HEK293T (cell line): ENCODE results near the gene NUDT7.

ENCODE experiments used
- CTCF ChIA-PET: fragments of 350-600 bp; formaldehyde crosslinking; extraction: SDS; loops from one replicate; lab custom pipeline; 2021; ENCODE audit warnings: antibody characterized with exemption, inconsistent platforms; lab: Yijun Ruan, JAX
- POLR2A ChIA-PET: fragments of 350-600 bp; formaldehyde crosslinking; extraction: SDS; loops from one replicate; lab custom pipeline; 2020; ENCODE audit warnings: antibody characterized with exemption, inconsistent platforms; lab: Yijun Ruan, JAX
- DNase-seq: peaks from one replicate; pipeline ENCODE4 v3.0.0; 2012; ENCODE audit warnings: mixed read lengths; ENCODE audit errors: extremely low spot score
- ARNT ChIP-seq: fragments of 450-650 bp; IDR thresholded peaks from 2 replicates; pipeline ENCODE4 v1.6.1; 2017; ENCODE audit warnings: mild to moderate bottlenecking
- BHLHE40 ChIP-seq: fragments of 450-650 bp; IDR thresholded peaks from 2 replicates; pipeline ENCODE4 v1.6.1; 2016; ENCODE audit warnings: mild to moderate bottlenecking, moderate library complexity, borderline replicate concordance
- CTBP1 ChIP-seq: fragments of 450-650 bp; IDR thresholded peaks from 2 replicates; pipeline ENCODE4 v1.6.1; 2016; ENCODE audit warnings: borderline replicate concordance
- ELF4 ChIP-seq: fragments of 450-650 bp; IDR thresholded peaks from 2 replicates; pipeline ENCODE4 v1.6.1; 2017; ENCODE audit warnings: antibody characterized with exemption
- FOXA1 ChIP-seq: fragments of 450-650 bp; IDR thresholded peaks from 2 replicates; pipeline ENCODE4 v1.6.1; 2016; ENCODE audit warnings: mild to moderate bottlenecking
- FOXK2 ChIP-seq: fragments of 450-650 bp; IDR thresholded peaks from 2 replicates; pipeline ENCODE4 v1.6.1; 2016; ENCODE audit warnings: mild to moderate bottlenecking
- FOXM1 ChIP-seq: fragments of 450-650 bp; IDR thresholded peaks from 2 replicates; pipeline ENCODE4 v1.6.1; 2017; ENCODE audit warnings: mild to moderate bottlenecking, borderline replicate concordance
- HDGF ChIP-seq: fragments of 450-650 bp; IDR thresholded peaks from 2 replicates; pipeline ENCODE4 v1.6.1; 2017; ENCODE audit warnings: antibody characterized with exemption, borderline replicate concordance
- L3MBTL2 ChIP-seq: fragments of 450-650 bp; conservative IDR thresholded peaks from 2 replicates; pipeline ENCODE4 v1.6.1; 2016; ENCODE audit warnings: mild to moderate bottlenecking
- LEF1 ChIP-seq: fragments of 450-650 bp; IDR thresholded peaks from 2 replicates; pipeline ENCODE4 v1.6.1; 2017; ENCODE audit warnings: mild to moderate bottlenecking, borderline replicate concordance
- NFRKB ChIP-seq: fragments of 450-650 bp; IDR thresholded peaks from 2 replicates; pipeline ENCODE4 v1.6.1; 2016; ENCODE audit warnings: mild to moderate bottlenecking, moderate library complexity
- SP1 ChIP-seq: fragments of 450-650 bp; IDR thresholded peaks from 2 replicates; pipeline ENCODE4 v1.6.1; 2017
- SUZ12 ChIP-seq: fragments of 450-650 bp; IDR thresholded peaks from 2 replicates; pipeline ENCODE4 v1.6.1; 2016; ENCODE audit warnings: mild to moderate bottlenecking
- TARDBP ChIP-seq: fragments of 450-650 bp; IDR thresholded peaks from 2 replicates; pipeline ENCODE4 v1.6.1; 2016
- ZNF384 ChIP-seq: fragments of 450-650 bp; IDR thresholded peaks from 2 replicates; pipeline ENCODE4 v1.6.1; 2016
- TF ChIP-seq, protein P1 (sequence below): fragments of 450-650 bp; IDR thresholded peaks from 2 replicates; pipeline ENCODE4 v1.6.1; 2016

NUDT7 gene

DNA sequence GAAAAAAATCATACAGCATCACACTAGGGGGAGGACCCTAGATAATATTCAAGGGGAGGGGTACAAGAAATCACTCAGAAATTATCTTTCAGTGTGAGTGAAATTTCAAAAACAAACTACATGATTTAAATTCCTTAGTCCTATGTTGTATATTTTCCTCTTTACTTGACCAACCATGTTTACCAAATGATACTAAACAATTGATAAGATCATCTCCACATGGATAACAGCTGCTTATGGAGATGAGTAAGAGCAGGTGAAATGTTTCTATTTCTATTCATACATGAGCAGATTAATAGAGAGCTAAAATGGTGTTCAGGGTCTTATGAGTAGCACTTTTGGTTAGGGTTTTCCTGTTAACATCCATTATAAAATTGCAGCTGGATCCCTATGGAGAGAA is 58.8 kb downstream of the NUDT7 start:
- TF ChIP-seq ARNT (no peak), FOXK2 (no peak), CTBP1 (no peak), NFRKB (no peak), FOXA1 (no peak), SP1 (no peak), HDGF (no peak)
- ChIA-PET CTCF (no interaction called here), POLR2A (no interaction called here)
- DNase-seq: no peak

GRCh38 chr16:77782694-77783093 is 60.4 kb downstream of the NUDT7 start:
- no peak for TF ChIP-seq SUZ12
- no peak for TF ChIP-seq FOXA1
- TF ChIP-seq LEF1: no peak
- no peak for TF ChIP-seq FOXM1
- TF ChIP-seq TARDBP: no peak
- no peak for DNase-seq
- ChIA-PET CTCF (interaction anchor here (0.7 to 1.2 kb wide), 2 partner anchors 11 kb away, joined by 3 read pairs; no protein-coding TSS in a partner anchor), POLR2A (no interaction called here)

DNA sequence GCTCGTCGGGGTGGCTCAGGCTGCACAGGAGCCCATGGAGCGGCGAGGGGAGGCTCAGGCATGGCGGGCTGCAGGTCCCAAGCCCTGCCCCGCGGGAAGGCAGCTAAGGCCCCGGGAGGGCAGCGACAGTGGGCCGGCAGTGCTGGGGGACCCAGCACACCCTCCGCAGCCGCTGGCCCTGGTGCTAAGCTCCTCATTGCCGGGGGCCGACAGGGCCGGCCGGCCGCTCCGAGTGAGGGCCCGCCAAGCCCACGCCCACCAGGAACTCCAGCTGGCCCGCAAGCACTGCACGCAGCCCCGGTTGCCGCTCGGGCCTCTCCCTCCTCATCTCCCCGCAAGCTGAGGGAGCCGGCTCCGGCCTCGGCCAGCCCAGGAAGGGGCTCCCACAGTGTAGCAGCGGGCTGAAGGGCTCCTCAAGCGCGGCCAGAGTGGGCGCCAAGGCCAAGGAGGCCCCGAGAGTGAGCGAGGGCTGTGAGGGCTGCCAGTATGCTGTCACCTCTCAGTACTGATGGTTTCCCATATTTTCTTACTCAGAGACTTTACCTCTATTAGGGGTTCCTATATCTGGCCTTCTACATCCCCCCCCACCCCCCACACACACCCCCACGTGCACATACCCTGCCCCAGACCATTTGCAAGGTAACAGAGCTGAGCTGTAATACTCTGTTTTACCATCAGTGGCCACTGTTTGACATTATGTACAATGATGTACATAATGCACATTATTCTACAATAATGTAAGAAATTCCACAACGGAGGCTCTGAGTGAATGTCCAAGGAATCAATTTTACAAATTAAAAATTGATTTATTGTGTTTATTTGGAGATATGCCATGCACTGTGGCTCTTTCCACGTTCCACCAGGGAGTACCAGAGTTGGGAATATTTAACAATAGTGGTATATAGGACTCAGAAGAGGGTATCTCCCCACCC is 62.4 kb downstream of the NUDT7 start:
- POLR2A ChIA-PET: no interaction called here
- CTCF ChIA-PET: interaction anchor here (0.5 kb wide), 1 partner anchor 93 kb away, joined by 3 read pairs; no protein-coding TSS in a partner anchor
- TF ChIP-seq FOXK2 (no peak), SP1 (no peak), TARDBP (no peak), BHLHE40 (no peak), ELF4 (no peak), LEF1 (no peak), NFRKB (no peak), SUZ12 (no peak)
- no peak for DNase-seq

GRCh38 chr16:77785373-77785764 is 63.1 kb downstream of the NUDT7 start:
- POLR2A ChIA-PET: interaction anchor here (1.0 kb wide), 1 partner anchor 9 kb away, joined by 3 read pairs; no protein-coding TSS in a partner anchor
- DNase-seq: no peak
- CTCF ChIA-PET: interaction anchor here (0.5 kb wide), 1 partner anchor 92 kb away, joined by 3 read pairs; no protein-coding TSS in a partner anchor
- TF ChIP-seq LEF1: no peak
- TF ChIP-seq ARNT: no peak
- no peak for TF ChIP-seq BHLHE40
- no peak for TF ChIP-seq SP1
- no peak for TF ChIP-seq FOXA1
- TF ChIP-seq FOXK2: no peak
- TF ChIP-seq ELF4: no peak
- no peak for TF ChIP-seq CTBP1
- TF ChIP-seq NFRKB: no peak
- no peak for TF ChIP-seq ZNF384
- no peak for TF ChIP-seq FOXM1
- no peak for TF ChIP-seq TARDBP
- TF ChIP-seq, protein P1, sequence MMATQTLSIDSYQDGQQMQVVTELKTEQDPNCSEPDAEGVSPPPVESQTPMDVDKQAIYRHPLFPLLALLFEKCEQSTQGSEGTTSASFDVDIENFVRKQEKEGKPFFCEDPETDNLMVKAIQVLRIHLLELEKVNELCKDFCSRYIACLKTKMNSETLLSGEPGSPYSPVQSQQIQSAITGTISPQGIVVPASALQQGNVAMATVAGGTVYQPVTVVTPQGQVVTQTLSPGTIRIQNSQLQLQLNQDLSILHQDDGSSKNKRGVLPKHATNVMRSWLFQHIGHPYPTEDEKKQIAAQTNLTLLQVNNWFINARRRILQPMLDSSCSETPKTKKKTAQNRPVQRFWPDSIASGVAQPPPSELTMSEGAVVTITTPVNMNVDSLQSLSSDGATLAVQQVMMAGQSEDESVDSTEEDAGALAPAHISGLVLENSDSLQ: no peak
- no peak for TF ChIP-seq L3MBTL2
- TF ChIP-seq HDGF: no peak

DNA sequence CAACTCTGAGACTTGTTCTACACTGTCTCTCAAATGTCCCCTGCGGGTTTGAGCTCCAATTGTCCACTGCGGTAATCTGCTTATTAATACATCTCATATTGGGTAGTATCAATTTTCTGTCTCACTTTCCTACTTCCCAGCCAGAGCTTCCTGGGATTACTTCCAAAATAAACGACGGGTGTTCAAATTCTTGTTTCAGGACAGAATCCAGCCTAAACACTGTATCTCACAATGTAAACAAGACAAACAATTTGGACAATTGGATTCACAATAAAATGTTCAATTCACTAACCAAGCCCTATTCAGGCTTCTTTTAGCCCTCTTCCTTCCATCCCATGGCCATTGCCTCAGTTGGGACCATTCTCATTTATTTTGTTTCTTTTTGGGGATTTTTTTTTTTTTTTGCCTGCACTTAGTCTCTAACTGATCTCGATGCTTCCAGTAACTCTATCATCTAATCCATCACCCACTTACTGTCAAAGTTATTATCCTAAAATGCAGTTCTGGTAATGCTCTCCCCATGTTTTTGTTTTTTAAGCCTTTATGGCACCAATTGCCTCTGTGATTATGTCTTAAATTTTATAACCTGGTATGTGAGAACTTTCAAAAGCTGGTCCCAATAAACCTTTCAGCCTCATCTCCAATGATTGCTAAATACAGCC is 64.0 kb downstream of the NUDT7 start:
- POLR2A ChIA-PET: interaction anchor here (1.0 kb wide), 1 partner anchor 10 kb away, joined by 3 read pairs; no protein-coding TSS in a partner anchor
- no peak for DNase-seq
- CTCF ChIA-PET: interaction anchor here (0.7 kb wide), 1 partner anchor 349 kb away, joined by 3 read pairs; no protein-coding TSS in a partner anchor
- TF ChIP-seq ZNF384: no peak
- no peak for TF ChIP-seq SP1
- no peak for TF ChIP-seq ELF4
- TF ChIP-seq CTBP1: no peak
- TF ChIP-seq FOXM1: no peak
- TF ChIP-seq ARNT: no peak
- TF ChIP-seq FOXK2: no peak
- TF ChIP-seq SUZ12: no peak

DNA sequence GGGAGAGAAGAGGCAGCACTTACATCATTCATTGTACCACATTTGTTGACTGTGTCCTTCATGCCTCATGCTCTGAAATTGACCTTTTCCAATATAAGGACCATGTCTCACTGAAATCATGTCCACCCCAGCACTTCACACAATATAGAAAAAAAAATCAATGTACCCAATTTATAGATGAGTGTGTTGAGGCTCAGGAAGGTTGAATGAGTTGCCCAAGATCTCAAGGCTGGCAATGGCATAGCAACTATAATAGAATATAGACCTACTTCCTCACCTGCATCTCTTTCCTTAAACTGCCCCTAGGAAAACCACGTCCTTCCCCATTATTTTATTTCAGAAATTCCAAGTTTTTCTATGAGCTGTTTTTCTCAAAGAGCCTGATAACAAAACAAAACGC is 65.1 kb downstream of the NUDT7 start:
- no peak for TF ChIP-seq SUZ12
- no peak for TF ChIP-seq FOXA1
- TF ChIP-seq ARNT: no peak
- no peak for TF ChIP-seq ELF4
- no peak for TF ChIP-seq BHLHE40
- TF ChIP-seq NFRKB: no peak
- no peak for TF ChIP-seq HDGF
- TF ChIP-seq LEF1: no peak
- TF ChIP-seq FOXM1: no peak
- no peak for TF ChIP-seq L3MBTL2
- no peak for TF ChIP-seq ZNF384
- no peak for TF ChIP-seq SP1
- no peak for TF ChIP-seq TARDBP
- no peak for TF ChIP-seq FOXK2
- TF ChIP-seq, protein P1: no peak
- no peak for TF ChIP-seq CTBP1
- POLR2A ChIA-PET: no interaction called here
- CTCF ChIA-PET: no interaction called here
- DNase-seq: no peak
